GM21576 (cell line): ENCODE results near the gene CRELD2.

ENCODE experiments used
- ATAC-seq: cut with Tn5 transposase; IDR thresholded peaks from one replicate; pipeline ENCODE4 v1.9.1; 2021; ENCODE audit warnings: mild to moderate bottlenecking, moderate library complexity; ENCODE audit not compliant: unreplicated experiment

CRELD2 gene

GRCh38 chr22:49910229-49911155, 7.9 kb upstream of the CRELD2 start:
- ATAC-seq = no peak

- ATAC-seq = no peak
These were observed 6.4 kb upstream of the CRELD2 start for GRCh38 chr22:49911881-49912625.

DNA sequence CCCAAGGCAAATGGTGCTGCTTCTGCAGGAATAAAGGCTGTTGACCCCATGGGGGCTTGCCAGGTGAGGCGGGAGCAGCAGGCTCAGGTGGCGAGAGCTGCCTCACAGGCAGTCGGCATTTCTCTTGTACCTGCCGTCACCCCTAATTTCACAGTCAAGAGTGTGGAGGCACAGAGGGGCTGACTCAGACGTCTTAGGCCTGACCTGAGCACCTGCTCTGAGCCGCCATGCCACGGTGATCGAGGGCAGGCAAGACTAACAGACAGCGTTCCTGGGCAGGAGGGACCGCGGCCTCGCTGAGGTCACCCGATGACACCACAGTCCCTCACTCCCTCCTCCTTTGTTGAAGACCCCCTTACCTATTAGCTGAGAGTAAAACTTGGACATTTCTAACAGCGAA, 5.4 kb upstream of the CRELD2 start:
- no peak for ATAC-seq

- ATAC-seq = no peak
These were observed 5.0 kb upstream of the CRELD2 start for GRCh38 chr22:49913446-49913845.

- no peak for ATAC-seq
These were observed 4.2 kb upstream of the CRELD2 start for GRCh38 chr22:49914256-49914655.

GRCh38 chr22:49915610-49916009, 2.8 kb upstream of the CRELD2 start:
- ATAC-seq = no peak

DNA sequence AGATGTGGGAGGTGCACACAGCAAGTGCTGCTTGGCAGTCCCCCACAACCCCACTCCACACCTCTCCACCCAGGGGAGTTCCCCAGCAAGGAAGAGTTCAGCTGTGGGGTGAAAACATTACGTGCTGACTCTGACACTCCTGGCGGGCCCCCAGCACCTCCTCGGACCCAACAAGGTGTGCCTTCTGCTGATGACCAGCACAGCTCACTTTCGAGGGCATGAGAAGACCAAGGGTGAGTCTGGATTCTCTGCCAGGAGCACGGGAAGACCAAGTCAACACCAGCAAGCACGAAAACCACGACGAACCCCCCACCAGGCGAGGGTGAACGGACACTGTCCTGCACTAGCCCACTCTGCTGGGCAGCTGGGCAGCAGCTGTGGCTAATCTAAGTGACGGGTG, 1.6 kb upstream of the CRELD2 start:
- no peak for ATAC-seq

DNA sequence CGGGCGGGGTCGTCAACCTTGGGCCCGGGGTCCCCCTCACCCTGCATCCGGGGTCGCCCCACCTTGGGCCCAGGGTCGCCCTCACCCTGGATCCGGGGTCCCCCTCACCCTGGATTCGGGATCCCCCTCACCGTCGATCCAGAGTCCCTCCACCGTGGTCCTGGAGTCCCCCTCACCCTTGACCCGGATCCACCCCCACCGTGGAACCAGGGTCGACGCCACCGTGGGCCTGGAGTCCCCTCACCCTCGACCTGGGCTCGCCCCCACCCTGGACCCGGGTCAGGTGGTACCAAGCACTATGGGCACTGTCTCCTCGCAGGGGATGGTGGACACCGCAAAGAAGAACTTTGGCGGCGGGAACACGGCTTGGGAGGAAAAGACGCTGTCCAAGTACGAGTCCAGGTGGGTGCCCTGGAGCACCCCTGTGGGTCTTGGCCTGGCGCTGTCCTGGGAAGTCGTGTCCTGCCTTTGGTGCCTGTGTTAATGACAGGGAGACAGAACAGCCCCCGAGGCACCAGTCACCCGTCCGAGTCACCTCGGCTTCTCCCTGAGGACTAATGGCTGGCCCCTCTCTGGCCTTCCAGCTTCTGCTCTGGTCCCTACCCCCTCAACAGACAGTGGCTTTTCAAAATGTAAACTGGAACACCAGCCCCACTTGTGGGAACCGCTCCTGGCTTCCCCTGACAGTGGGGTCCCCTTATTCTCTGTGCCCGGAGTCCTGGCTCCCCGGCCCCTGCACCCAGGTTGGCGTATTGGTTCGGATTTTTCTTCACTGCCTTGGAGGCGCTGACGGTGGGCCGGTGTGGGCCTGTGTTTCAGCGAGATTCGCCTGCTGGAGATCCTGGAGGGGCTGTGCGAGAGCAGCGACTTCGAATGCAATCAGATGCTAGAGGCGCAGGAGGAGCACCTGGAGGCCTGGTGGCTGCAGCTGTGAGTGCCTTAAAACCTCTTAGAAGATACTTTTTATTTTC, 762 bp downstream of the CRELD2 start:
- no peak for ATAC-seq

- no peak for ATAC-seq
These were observed 2.4 kb downstream of the CRELD2 start for GRCh38 chr22:49920859-49921258.

DNA sequence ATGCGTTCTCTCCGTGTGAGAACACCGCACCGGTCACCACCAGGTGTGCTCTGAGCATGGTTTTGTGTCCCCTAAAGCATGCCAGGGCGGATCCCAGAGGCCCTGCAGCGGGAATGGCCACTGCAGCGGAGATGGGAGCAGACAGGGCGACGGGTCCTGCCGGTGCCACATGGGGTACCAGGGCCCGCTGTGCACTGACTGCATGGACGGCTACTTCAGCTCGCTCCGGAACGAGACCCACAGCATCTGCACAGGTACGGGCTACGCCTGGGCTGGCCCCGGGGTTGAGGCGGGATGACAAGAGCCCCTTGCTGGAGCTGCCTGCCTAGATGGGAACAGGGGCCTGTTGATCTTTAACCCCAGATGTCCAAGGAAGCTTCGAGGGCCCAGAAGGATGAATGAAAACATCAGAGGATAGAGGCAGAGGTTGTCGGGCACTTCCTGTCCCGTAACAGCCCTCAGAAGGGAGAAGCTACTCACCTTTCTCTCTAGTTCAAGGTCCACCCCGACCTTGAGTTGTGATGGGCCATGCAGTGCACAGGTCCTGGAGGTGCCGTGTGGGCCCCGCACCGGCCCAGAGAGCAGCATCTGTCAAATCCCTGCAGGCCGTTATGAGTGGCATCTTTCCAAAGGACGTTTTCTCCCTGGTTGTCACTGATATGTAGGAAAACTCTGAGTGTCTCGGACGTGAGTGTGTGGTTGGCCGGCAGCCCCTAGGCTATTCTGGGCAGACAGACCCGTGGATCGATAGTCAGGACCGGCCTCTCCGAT, 3.3 kb downstream of the CRELD2 start:
- ATAC-seq = no peak

GRCh38 chr22:49922484-49922883, 4.0 kb downstream of the CRELD2 start:
- no peak for ATAC-seq

DNA sequence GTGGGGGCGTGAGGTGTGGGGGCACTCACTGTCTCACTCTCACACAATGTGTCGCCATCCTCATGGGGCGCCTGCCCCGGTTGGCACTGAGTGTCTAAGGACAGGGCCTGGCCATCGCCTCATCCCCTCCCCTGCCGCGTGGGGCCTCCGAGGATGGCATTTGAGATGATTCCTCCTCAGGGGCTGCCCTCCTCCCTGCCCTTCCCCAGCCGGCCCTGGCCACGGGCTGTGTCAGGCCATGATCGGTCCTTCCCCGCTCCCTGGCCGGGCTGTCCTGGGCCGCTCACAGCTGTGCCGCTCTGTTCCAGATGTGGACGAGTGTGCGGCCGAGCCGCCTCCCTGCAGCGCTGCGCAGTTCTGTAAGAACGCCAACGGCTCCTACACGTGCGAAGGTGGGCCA, 4.5 kb downstream of the CRELD2 start:
- ATAC-seq = no peak

DNA sequence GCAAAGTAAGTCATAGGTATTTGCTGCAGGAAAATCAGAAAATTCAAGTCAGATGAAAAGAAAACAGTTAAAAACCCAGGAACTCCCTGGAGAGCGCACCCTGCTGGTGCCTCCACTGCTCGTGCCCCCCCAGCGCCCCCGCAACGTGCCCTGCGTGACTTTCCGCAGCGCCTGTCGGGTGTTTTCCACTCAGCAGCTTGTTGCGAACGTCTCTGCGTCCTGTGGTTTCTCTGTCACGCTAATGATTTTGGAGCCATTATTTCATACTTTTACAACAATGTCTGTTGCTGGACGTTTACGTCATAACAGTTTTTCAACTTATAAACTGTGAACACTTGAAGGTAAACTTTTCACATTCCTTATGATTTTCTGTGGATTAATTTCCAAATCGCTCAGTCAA, 5.0 kb downstream of the CRELD2 start:
- no peak for ATAC-seq

- ATAC-seq = no peak
These were observed 5.8 kb downstream of the CRELD2 start for GRCh38 chr22:49924113-49924833.

DNA sequence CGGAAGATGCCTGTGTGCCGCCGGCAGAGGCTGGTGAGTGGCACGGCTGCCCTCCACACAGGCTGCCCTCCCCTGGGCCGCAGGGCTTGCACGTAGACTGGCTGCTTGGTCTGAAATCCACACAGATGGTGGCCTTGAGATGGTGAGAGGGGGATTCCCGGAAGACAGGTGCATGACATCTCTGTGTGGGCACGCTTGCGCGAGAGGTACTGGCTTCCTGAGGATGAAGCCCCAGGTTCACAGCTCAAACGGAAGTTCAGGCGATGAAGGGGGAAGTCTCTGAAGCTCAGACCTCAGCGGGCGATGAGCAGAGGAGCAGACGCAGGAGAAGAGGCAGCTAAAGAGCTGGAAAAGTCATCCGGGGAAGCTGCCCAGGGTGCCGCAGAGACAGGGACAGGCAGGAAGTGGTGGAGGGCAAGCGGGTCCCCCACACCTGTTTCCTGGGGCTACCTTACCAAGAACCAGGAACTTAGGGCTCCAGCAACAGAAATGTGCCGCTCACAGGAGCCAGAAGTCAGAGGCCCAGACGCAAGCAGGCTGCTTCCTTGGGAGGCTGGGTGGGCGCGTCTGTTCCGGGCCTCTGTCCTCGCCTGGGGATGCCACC, 7.2 kb downstream of the CRELD2 start:
- no peak for ATAC-seq

GRCh38 chr22:49926916-49927315, 8.5 kb downstream of the CRELD2 start:
- no peak for ATAC-seq

DNA sequence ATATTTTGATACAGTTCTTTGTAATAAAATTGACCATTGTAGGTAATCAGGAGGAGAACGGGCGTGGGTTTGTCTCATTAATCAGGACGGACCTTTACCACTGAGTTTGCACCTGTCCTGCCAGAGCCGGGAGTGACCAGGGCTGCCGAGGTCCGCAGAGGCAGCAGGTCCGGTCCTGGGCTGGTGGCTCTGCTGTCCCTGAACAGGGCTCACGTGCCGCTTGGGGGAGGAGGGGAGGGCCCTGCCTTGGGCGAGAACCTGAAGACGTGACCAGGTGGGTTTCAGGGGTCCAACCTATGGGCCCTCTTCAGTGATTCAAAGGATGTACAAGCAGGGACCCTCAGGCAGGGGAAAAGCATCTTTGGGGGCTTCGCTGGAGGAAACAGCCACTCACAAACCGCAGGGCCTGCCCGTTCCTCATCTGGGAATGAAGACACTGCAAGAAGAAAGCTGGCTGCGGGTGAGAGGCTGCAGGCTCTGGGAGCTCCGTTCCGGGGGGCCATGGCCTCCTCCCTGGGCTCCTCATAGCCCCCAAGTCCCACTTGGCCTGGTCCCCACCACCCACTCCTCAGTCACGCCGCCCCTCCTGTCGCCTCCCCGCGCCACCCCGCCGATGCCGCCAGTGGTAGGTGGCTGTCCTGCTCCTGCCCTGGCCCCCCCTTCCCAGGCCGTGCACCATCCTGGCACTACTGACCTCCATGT, 9.2 kb downstream of the CRELD2 start:
- no peak for ATAC-seq

DNA sequence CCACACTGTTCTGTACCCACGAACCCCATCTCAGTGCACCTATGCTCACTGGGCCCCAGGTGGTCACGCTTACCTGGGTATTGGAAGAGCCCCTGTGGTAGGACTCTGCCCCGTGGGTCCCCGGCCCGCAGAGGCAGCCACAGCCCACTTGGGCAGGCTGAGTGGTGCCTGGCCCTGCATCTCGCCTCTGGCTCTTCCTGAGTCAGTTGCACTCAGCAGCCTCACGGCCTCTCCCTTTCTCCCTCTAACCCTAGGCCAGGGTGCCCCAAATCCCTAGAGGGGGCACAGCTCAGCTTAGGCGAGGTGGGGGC, 9.7 kb downstream of the CRELD2 start:
- no peak for ATAC-seq
